ENCODE measurements around the gene RPL10L.

RPL10L gene

GRCh38 chr14:46651526-46652144 lies at the start of gene RPL10L:
TSS of gene RPL10L (minus strand) at chr14:46651781. CDS start at chr14:46651736, 45 bp downstream.
- no peak for DNase-seq (ENCODE audit: low read depth)

DNA sequence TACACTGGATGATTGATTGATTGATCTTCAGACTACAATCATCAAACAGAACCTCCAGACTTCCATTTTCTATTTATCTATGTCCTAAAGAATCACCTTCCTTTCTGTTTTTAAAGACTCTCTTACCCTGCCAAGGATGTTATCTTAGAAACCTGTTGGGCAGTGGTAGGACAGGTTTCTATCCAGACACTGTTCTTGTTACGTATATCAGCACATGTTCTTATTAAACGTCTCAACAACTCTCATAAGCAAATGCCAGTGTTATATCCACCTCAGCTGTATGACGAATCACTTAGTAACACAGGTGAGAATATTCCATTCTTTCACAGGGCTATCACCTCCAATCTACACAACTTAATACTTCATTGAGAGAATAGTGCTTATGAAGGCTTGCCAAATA lies 40.2 kb upstream of the RPL10L start:
- DNase-seq (ENCODE audit: low read depth): no peak

DNA sequence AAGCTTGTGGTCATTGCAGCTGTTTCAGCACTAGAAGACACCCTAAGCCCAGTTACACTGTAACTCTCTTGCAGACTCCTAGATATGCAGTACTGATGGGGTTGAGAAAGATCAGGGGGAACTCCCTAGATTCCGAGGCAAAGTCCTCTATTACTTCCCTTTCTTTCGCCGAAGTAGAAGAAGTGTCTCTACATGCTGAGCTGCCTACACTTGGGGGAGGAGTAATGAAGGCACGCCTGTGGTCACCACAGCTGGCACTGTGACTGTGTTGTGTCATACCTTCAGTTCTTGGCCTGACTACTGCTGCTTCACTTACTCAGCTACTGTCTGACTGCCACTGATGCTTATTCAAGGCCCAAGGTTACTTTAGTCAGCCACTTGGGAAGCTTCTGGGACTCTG lies 35.1 kb upstream of the RPL10L start:
- no peak for DNase-seq (ENCODE audit: low read depth)

DNA sequence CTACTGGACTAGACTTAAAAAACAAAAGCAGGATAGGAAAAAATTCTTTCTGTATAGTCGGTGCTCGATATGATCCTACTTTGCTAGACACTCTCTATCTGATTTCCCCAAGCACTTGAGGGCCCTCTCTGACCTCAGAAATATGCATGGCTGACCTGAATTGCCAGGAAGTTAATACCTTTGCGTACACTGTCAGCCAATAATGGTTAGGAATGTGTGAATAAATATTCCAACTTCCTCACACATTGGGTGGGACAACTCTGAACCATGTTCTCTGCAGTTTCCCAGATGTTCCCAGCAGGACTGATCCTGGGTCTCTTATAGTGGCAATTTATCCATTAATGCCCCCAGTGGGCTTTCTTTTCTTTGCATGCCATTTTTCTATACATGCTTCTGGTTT lies 20.5 kb upstream of the RPL10L start:
- no peak for DNase-seq (ENCODE audit: low read depth)

DNA sequence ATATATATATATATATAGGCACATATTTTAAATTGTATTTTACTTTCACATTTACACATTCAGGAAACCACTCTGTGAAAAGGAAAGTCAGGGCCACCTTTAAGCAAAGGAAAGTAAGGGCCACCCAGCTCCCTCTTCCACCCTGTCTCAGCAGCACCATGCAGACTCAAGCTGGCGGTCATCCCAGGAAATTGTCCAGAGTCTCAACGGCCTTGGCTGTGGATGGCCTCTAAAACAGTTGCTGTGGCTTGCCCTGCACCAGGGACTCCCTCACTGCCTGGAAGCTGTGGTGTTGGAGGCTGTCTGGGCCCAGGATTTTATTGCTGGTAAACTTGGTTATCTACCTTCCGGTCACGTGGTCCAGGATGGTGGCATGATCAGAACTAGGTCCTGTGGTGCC lies 11.8 kb upstream of the RPL10L start:
- DNase-seq (ENCODE audit: low read depth): no peak

DNA sequence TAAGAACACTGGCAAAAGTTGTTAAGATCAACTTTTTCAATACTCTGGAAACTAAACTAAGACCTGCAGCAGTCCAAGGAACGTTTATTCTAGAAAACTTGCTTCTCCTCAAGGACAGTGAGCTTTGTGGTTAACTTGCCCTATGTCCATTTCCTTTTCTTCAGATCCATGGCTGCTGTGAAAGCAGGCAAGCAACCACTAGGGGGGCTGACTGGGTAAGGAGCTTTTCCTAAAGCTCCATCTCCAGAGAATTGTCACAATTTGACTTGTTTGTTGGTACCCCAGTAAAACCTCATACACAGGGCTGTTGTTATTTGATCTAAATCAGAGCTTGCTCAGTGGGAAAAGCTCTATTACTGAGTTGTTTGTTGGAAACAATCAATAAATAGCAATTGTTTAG lies 10.1 kb upstream of the RPL10L start:
- no peak for DNase-seq (ENCODE audit: low read depth)

DNA sequence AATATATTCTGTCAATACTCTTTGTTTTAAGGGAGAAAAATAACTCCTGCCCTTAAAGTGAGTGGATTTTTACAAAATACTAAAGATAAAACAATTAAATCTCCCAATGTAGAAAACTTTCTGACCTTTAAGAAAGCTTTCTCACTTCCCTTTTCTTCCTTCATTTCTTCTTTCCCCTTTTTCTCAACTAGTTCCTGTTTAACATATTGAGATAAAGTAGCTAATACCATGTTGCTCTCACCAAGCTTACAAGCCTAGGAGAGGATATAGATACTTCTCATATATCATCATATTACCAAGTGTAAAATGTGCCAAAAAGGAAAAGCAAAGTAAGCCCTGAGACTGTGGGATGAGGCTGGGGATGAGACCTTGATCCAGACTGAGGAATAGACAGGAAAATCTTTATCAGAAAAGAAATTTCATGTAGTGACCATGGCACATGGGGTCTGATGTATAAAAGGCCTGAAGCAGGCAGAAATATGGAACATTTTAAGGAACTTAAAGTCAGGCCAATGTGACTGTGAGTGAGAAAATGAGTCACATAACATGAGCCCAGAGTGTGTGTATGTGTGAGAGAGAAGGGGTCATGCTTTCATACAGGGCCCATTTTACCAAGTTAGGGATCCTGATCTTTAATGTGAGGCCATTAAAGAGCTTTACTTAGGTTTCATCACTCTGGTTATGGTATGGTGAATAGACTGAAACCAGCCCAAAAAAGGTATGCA lies 1.6 kb upstream of the RPL10L start:
- no peak for DNase-seq (ENCODE audit: low read depth)

DNA sequence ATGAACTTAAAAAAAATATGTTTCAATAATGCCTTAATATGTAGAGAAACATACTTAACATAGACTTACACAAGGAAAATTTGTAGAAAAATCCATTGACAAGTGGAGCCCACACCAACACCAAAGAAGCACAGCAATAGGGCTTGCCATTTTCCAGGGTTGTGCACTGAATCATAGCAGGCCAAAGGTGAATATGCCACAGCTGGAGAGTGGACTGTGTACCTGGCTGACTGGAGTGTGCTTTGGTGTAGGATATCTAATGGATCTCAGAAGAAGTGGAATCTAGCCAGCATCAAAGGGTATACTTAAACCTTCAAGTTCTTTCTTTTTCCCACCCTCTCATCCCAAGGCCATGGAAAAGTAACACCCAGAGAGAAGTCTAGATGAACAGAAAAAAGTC lies 4.8 kb downstream of the RPL10L start:
- no peak for DNase-seq (ENCODE audit: low read depth)

- DNase-seq (ENCODE audit: low read depth): no peak
These were observed 24.7 kb downstream of the RPL10L start for GRCh38 chr14:46626876-46627275.

All from stimulated activated CD8-positive, alpha-beta memory T cell treated with anti-CD3 and anti-CD28 coated beads, Interleukin-7, amount 100 ng/mL, for 24 hours (primary cell).